ENCODE results near the gene COMMD4. TPM values are rescaled to one million over a fixed set of nuclear protein-coding genes. Genes with fewer than 3 reads are reported as not detected.
"Not testable (repeated sequence)": the region's sequence is repeated elsewhere in the genome, so short reads cannot be mapped to it uniquely, and the experiment has no call there.

Gene COMMD4
- total and polyA plus RNA-seq, 8 donors: 38.5 to 183 (median 89.9) TPM

DNA sequence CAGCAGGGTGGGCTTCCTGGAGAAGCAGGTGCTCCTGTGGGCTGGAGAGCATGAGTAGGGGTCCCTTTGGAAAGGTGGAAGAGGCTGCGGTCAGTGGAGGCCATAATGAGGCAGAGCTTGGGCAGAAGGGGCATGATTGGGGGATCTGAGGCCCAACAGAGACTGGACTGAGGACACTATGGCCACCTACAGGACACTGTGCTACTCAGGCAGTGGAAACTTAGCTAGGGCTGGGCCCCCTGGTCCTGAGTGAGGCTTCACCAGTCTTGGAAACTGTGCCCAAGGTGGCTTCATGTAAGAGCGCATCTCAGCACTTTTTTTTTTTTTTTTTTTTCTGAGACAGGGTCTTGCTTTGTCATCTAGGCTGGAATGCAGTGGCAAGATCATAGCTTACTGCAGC is 6.3 kb upstream of the COMMD4 start:
- WGBS, 5 donors: 80 to 98% (median 88%) methylated on average over 2 of the region's 2 CpGs
- H3K9me3 ChIP-seq: no peaks in the 10 kb centered on the region
- no peaks in the 10 kb centered on the region for H3K36me3 ChIP-seq
- DNase-seq: no peak
- H3K27me3 ChIP-seq: no peaks in the 10 kb centered on the region
- H3K27ac ChIP-seq: no peak overlapping the region
- no peak overlapping the region for H3K4me3 ChIP-seq
- intact Hi-C loops (cut with DNase I; ENCODE audit: low total_unique reads): no loop called here
- TF ChIP-seq, protein P1, sequence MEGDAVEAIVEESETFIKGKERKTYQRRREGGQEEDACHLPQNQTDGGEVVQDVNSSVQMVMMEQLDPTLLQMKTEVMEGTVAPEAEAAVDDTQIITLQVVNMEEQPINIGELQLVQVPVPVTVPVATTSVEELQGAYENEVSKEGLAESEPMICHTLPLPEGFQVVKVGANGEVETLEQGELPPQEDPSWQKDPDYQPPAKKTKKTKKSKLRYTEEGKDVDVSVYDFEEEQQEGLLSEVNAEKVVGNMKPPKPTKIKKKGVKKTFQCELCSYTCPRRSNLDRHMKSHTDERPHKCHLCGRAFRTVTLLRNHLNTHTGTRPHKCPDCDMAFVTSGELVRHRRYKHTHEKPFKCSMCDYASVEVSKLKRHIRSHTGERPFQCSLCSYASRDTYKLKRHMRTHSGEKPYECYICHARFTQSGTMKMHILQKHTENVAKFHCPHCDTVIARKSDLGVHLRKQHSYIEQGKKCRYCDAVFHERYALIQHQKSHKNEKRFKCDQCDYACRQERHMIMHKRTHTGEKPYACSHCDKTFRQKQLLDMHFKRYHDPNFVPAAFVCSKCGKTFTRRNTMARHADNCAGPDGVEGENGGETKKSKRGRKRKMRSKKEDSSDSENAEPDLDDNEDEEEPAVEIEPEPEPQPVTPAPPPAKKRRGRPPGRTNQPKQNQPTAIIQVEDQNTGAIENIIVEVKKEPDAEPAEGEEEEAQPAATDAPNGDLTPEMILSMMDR (IDR thresholded peaks at IDR 0.05): no peak
- TF ChIP-seq EP300 (IDR thresholded peaks at IDR 0.05) (no peak), POLR2A (IDR thresholded peaks at IDR 0.05) (no peak), POLR2AphosphoS5 (IDR thresholded peaks at IDR 0.05) (no peak)
- no peaks in the 10 kb centered on the region for H3K4me1 ChIP-seq

DNA sequence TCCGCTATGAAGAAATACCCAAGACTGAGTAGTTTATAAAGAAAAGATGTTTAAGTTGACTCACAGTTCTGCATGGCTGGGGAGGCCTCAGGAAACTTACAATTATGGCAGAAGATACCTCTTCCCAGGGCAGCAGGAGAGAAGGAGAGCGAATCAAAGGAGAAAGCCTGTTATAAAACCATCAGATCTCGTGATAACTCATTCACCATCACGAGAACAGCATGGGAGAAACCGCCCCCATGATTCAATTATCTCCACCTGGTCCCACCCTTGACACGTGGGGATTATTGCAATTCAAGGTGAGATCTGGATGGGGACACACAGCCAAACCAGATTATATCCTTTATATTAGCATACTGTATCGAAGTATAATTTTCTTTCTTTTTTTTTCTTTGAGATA is 3.8 kb upstream of the COMMD4 start:
- DNase-seq; intact Hi-C loops (cut with DNase I; ENCODE audit: low total_unique reads): not testable (repeated sequence)
- WGBS, 5 donors: 72 to 80% (median 75%) methylated on average over 7 of the region's 7 CpGs

DNA sequence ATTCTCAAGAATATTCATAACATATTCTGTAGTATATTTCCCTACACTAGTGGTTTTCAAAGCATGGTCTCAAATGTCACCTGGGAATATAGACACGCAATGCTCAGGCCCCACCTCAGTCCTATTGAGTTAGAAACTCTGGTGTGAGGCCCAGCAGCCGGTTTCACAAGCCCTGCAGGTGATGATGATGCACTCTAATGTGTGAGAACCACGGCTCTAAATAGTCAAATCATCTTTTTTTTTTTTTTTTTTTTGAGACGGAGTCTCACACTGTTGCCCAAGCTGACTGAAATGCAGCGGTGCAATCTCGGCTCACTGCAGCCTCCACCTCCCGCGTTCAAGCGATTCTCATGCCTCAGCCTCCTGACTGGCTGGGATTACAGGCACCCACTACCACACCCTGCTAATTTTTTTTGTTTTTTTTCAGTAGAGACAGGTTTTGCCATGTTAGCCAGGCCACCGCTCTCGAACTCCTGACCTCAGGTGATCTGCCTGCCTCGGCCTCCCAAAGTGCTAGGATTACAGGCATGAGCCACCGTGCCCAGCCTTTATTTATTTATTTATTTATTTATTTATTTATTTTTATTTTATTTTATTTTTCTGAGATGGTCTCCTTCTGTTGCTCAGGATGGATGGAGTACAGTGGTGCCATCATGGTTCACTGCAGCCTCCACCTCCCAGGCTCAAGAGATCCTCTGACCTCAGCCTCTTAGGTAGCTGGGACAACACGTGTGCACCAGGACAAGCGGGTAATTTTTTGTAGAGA is 2.0 kb upstream of the COMMD4 start:
- WGBS, 5 donors: 87 to 93% (median 92%) methylated on average over 15 of the region's 15 CpGs
- DNase-seq; H3K9me3 ChIP-seq; H3K27ac ChIP-seq; H3K36me3 ChIP-seq; intact Hi-C loops (cut with DNase I; ENCODE audit: low total_unique reads); H3K27me3 ChIP-seq; H3K4me3 ChIP-seq: not testable (repeated sequence)
- peaks cover 11 to 25% (median 17%) of the 10 kb centered on the region in 4 donors for H3K4me1 ChIP-seq

More for the DNA sequence above, 3.8 kb upstream of the COMMD4 start:
- H3K27ac ChIP-seq, H3K36me3 ChIP-seq, H3K27me3 ChIP-seq, H3K9me3 ChIP-seq, H3K4me3 ChIP-seq: not testable (repeated sequence)
- peaks cover 10 to 19% (median 14%) of the 10 kb centered on the region in 4 donors for H3K4me1 ChIP-seq

DNA sequence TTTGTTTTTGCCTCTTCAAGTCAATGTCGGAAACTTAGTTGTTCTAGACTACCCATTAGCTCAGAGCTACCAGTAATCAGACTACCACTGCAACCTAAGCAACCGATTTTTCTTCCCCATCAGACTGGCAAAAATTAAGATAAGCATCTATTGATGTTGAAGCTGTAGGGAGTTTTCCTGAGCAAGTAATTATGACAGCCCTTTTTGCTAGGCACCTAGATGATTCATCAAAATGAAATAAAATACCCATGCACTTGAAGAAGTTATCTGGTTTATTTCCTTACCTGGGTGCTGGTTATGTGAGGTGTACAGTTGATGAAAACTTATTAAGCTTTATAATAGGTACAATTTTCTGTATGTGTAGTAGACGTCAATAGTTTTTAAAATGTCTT is 554 bp upstream of the COMMD4 start:
- peaks cover 11 to 25% (median 17%) of the 10 kb centered on the region in 4 donors for H3K4me1 ChIP-seq
- 30 to 37% (median 35%) methylated on average over 3 of the region's 3 CpGs for WGBS, 5 donors
- peaks cover 0 to 21% (median 20%) of the 10 kb centered on the region in 4 donors for H3K36me3 ChIP-seq
- H3K27ac ChIP-seq: peak overlapping the region in 4 of 5 donors; percentile 59 to 84 (median 77)
- peak overlapping the region; percentile 68 to 93 (median 76) for H3K4me3 ChIP-seq
- no peaks in the 10 kb centered on the region for H3K9me3 ChIP-seq
- DNase-seq: no peak
- H3K27me3 ChIP-seq: no peaks in the 10 kb centered on the region
- intact Hi-C loops (cut with DNase I; ENCODE audit: low total_unique reads): no loop called here
- TF ChIP-seq POLR2AphosphoS5 (IDR thresholded peaks at IDR 0.05) (no peak), POLR2A (IDR thresholded peaks at IDR 0.05) (no peak), EP300 (IDR thresholded peaks at IDR 0.05) (no peak)
- TF ChIP-seq, protein P1 (IDR thresholded peaks at IDR 0.05): no peak

DNA sequence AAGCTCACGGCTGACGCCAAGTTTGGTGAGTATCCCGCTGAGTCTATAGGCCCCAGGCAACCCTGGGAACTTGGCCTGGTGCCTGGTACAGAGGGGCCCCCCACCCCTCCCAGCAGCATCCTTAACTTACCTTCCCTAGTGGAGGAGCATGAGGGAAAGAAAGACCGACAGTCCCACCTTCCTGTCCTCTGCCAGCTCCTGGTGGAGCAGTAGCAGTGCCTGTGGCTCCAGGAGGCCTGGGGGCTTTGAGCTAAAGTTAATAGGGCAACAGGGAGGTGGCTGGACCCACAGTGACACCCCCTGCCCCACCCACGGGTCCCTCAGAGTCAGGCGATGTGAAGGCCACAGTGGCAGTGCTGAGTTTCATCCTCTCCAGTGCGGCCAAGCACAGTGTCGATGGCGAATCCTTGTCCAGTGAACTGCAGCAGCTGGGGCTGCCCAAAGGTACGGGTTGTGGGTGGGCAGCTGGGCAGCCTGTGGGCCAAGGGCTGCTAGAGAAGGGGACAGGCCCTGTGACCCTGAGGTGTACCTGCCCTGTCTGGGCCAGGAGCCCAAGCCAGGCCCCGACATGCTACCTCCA is 2.9 kb downstream of the COMMD4 start:
- H3K27me3 ChIP-seq: no peaks in the 10 kb centered on the region
- intact Hi-C loops (cut with DNase I; ENCODE audit: low total_unique reads): no loop called here
- H3K36me3 ChIP-seq: peaks cover 4 to 33% (median 29%) of the 10 kb centered on the region in 4 donors
- no peaks in the 10 kb centered on the region for H3K9me3 ChIP-seq
- WGBS, 5 donors: 89 to 98% (median 95%) methylated on average over 9 to 11 of the region's 11 CpGs
- peaks cover 16 to 30% (median 20%) of the 10 kb centered on the region in 4 donors for H3K4me1 ChIP-seq
- no peak for DNase-seq
- H3K4me3 ChIP-seq: no peak overlapping the region
- H3K27ac ChIP-seq: no peak overlapping the region
- TF ChIP-seq, protein P1 (IDR thresholded peaks at IDR 0.05): no peak
- TF ChIP-seq POLR2AphosphoS5 (IDR thresholded peaks at IDR 0.05): no peak

Measured in stomach (tissue), 9 donors.